Ascending aorta (tissue), 2 donors: Measurements from ENCODE around the gene CEP104. TPM values are rescaled to one million over a fixed set of nuclear protein-coding genes. Genes with fewer than 3 reads are reported as not detected.

Source experiments
- DNase-seq, 2 donors: peaks; one replicate each; pipeline ENCODE4 v3.0.0-alpha.2; 2019; ENCODE audit warnings: low spot score in 2 of 2
- H3K27ac ChIP-seq, 2 donors: fragments of 200-600 bp; sonication (generic); one replicate each; pipeline ENCODE4 v1.5.1; 2016 to 2017; ENCODE audit warnings: mild to moderate bottlenecking in 1 of 2
- H3K27me3 ChIP-seq: fragments of 200-600 bp; sonication (generic); one replicate; pipeline ENCODE4 v1.5.1; 2017
- H3K36me3 ChIP-seq, 2 donors: fragments of 200-600 bp; sonication (generic); one replicate each; pipeline ENCODE4 v1.5.1; 2016
- H3K4me1 ChIP-seq, 2 donors: fragments of 200-600 bp; sonication (generic); one replicate each; pipeline ENCODE4 v1.5.1; 2016 to 2017; ENCODE audit warnings: mild to moderate bottlenecking in 1 of 2
- H3K4me3 ChIP-seq, 2 donors: fragments of 200-600 bp; sonication (generic); one replicate each; pipeline ENCODE4 v1.5.1; 2016 to 2017; ENCODE audit warnings: mild to moderate bottlenecking in 1 of 2
- H3K9me3 ChIP-seq, 2 donors: fragments of 200-600 bp; sonication (generic); one replicate each; pipeline ENCODE4 v1.5.1; 2016
- CTCF ChIP-seq, 3 experiments: fragments of 200-600 bp in 2 of 3; fragments of 450-650 bp in 1 of 3; sonication (generic) in 2 of 3; IDR thresholded peaks; one replicate each; pipeline ENCODE4 v1.5.1; 2016 to 2019; ENCODE audit warnings: antibody characterized with exemption in 3 of 3, mild to moderate bottlenecking in 1 of 3, moderate library complexity in 1 of 3
- intact Hi-C: fragments of 100-400 bp; cut with DNase I; formaldehyde crosslinking; loops from one replicate; pipeline ENCODE4 v1.15.1; 2023
- total RNA-seq: library from RNA; depleted of rRNA; stranded (reverse); fragments of >200 nt; gene quantifications from one replicate; pipeline ENCODE4 v1.1.0, GENCODE V29; 2016

The CEP104 gene
- total RNA-seq, 1 donor from 2014 or later, result 93.6 TPM

GRCh38 chr1:3841491-3841890 lies 15.5 kb downstream of the CEP104 start:
- TF ChIP-seq CTCF (IDR thresholded peaks at IDR 0.05), result no peak

GRCh38 chr1:3838788-3839187 lies 18.2 kb downstream of the CEP104 start:
- Histone ChIP-seq H3K36me3 (peaks cover 55 to 78% of the 10 kb centered on the region in 2 donors), H3K27me3 (no peaks in the 10 kb centered on the region), H3K4me1 (no peaks in the 10 kb centered on the region), H3K4me3 (no peak overlapping the region), H3K27ac (no peak overlapping the region), H3K9me3 (peaks cover 0 to 9% of the 10 kb centered on the region in 2 donors)
- TF ChIP-seq CTCF (IDR thresholded peaks at IDR 0.05), result no peak
- no peak for DNase-seq
- intact Hi-C loops, result no loop called here

More at GRCh38 chr1:3841491-3841890, 15.5 kb downstream of the CEP104 start:
- Histone ChIP-seq H3K4me1 (no peaks in the 10 kb centered on the region), H3K27ac (no peak overlapping the region), H3K9me3 (peaks cover 0 to 9% of the 10 kb centered on the region in 2 donors), H3K36me3 (peaks cover 60 to 81% of the 10 kb centered on the region in 2 donors), H3K27me3 (no peaks in the 10 kb centered on the region), H3K4me3 (no peak overlapping the region)
- DNase-seq, result no peak
- intact Hi-C loops, result no loop called here

- intact Hi-C loops, result no loop called here
- TF ChIP-seq CTCF (IDR thresholded peaks at IDR 0.05), result no peak
- H3K9me3 ChIP-seq, result peaks cover 0 to 9% of the 10 kb centered on the region in 2 donors
- H3K4me3 ChIP-seq, result no peak overlapping the region
- no peak overlapping the region for H3K27ac ChIP-seq
- H3K4me1 ChIP-seq, result no peaks in the 10 kb centered on the region
- H3K27me3 ChIP-seq, result no peaks in the 10 kb centered on the region
- DNase-seq, result no peak
- peaks cover 50 to 81% of the 10 kb centered on the region in 2 donors for H3K36me3 ChIP-seq
These were observed 19.3 kb downstream of the CEP104 start for GRCh38 chr1:3837685-3838084.

- peaks cover 51 to 81% of the 10 kb centered on the region in 2 donors for H3K36me3 ChIP-seq
These were observed 19.8 kb downstream of the CEP104 start for GRCh38 chr1:3837200-3837599.

GRCh38 chr1:3836421-3836820 lies 20.6 kb downstream of the CEP104 start:
- Histone ChIP-seq H3K27me3 (no peaks in the 10 kb centered on the region), H3K4me3 (no peak overlapping the region), H3K36me3 (peaks cover 49 to 83% of the 10 kb centered on the region in 2 donors), H3K27ac (no peak overlapping the region), H3K9me3 (peaks cover 0 to 9% of the 10 kb centered on the region in 2 donors), H3K4me1 (no peaks in the 10 kb centered on the region)
- DNase-seq, result no peak
- TF ChIP-seq CTCF (IDR thresholded peaks at IDR 0.05), result no peak
- intact Hi-C loops, result no loop called here

More at GRCh38 chr1:3837200-3837599, 19.8 kb downstream of the CEP104 start:
- Histone ChIP-seq H3K27ac (no peak overlapping the region), H3K27me3 (no peaks in the 10 kb centered on the region), H3K4me1 (no peaks in the 10 kb centered on the region), H3K9me3 (peaks cover 0 to 9% of the 10 kb centered on the region in 2 donors), H3K4me3 (no peak overlapping the region)
- intact Hi-C loops, result no loop called here
- DNase-seq, result no peak
- no peak for TF ChIP-seq CTCF (IDR thresholded peaks at IDR 0.05)

GRCh38 chr1:3834701-3835100 lies 22.3 kb downstream of the CEP104 start:
- H3K9me3 ChIP-seq, result peaks cover 0 to 9% of the 10 kb centered on the region in 2 donors
- no peaks in the 10 kb centered on the region for H3K4me1 ChIP-seq
- intact Hi-C loops, result no loop called here
- H3K27me3 ChIP-seq, result no peaks in the 10 kb centered on the region
- no peak overlapping the region for H3K4me3 ChIP-seq
- H3K27ac ChIP-seq, result no peak overlapping the region
- H3K36me3 ChIP-seq, result peaks cover 50 to 79% of the 10 kb centered on the region in 2 donors
- no peak for TF ChIP-seq CTCF (IDR thresholded peaks at IDR 0.05)
- no peak for DNase-seq
